ENCODE results near the gene SND1. TPM values are rescaled to one million over a fixed set of nuclear protein-coding genes. Genes with fewer than 3 reads are reported as not detected.
A peak's percentile ranks its signal among the peaks of the same experiment; 100 is the strongest.

The SND1 gene
- total RNA-seq, 1 donor from 2014 or later = 165 TPM

- peaks cover 5% of the 10 kb centered on the region for H3K36me3 Mint-ChIP-seq (ENCODE audit: unreplicated experiment)
- peaks cover 44% of the 10 kb centered on the region for H3K4me1 Mint-ChIP-seq (ENCODE audit: low read depth, unreplicated experiment)
- peak overlapping the region; percentile 63 for H3K4me3 Mint-ChIP-seq (ENCODE audit: unreplicated experiment)
- TF ChIP-seq CTCF (IDR thresholded peaks at IDR 0.05; ENCODE audit: partially characterized antibody, unreplicated experiment) = no peak
- DNase-seq = peak; percentile 76
- H3K27me3 Mint-ChIP-seq (ENCODE audit: unreplicated experiment) = peaks cover 32% of the 10 kb centered on the region
- H3K9me3 Mint-ChIP-seq (ENCODE audit: unreplicated experiment) = peaks cover 37% of the 10 kb centered on the region
- H3K27ac Mint-ChIP-seq (ENCODE audit: unreplicated experiment) = peak overlapping the region; percentile 86
Observed at GRCh38 chr7:128084896-128085608, 433.1 kb downstream of the SND1 start.

- Mint-ChIP-seq H3K9me3 (ENCODE audit: unreplicated experiment) (peaks cover 27% of the 10 kb centered on the region), H3K27ac (ENCODE audit: unreplicated experiment) (no peak overlapping the region), H3K4me1 (ENCODE audit: low read depth, unreplicated experiment) (peaks cover 16% of the 10 kb centered on the region), H3K36me3 (ENCODE audit: unreplicated experiment) (peaks cover 10% of the 10 kb centered on the region), H3K4me3 (ENCODE audit: unreplicated experiment) (no peak overlapping the region), H3K27me3 (ENCODE audit: unreplicated experiment) (peaks cover 12% of the 10 kb centered on the region)
- TF ChIP-seq CTCF (IDR thresholded peaks at IDR 0.05; ENCODE audit: partially characterized antibody, unreplicated experiment) = no peak
- no peak for DNase-seq
Observed at GRCh38 chr7:128090492-128090891, 438.5 kb downstream of the SND1 start.

GRCh38 chr7:128091106-128091505, 439.1 kb downstream of the SND1 start:
- peaks cover 10% of the 10 kb centered on the region for H3K36me3 Mint-ChIP-seq (ENCODE audit: unreplicated experiment)
- H3K9me3 Mint-ChIP-seq (ENCODE audit: unreplicated experiment) = peaks cover 23% of the 10 kb centered on the region
- no peak overlapping the region for H3K27ac Mint-ChIP-seq (ENCODE audit: unreplicated experiment)
- no peak overlapping the region for H3K4me3 Mint-ChIP-seq (ENCODE audit: unreplicated experiment)
- peaks cover 9% of the 10 kb centered on the region for H3K27me3 Mint-ChIP-seq (ENCODE audit: unreplicated experiment)
- no peak for TF ChIP-seq CTCF (IDR thresholded peaks at IDR 0.05; ENCODE audit: partially characterized antibody, unreplicated experiment)
- DNase-seq = no peak
- peaks cover 14% of the 10 kb centered on the region for H3K4me1 Mint-ChIP-seq (ENCODE audit: low read depth, unreplicated experiment)

- Mint-ChIP-seq H3K36me3 (ENCODE audit: unreplicated experiment) (peaks cover 6% of the 10 kb centered on the region), H3K27me3 (ENCODE audit: unreplicated experiment) (peaks cover 8% of the 10 kb centered on the region), H3K9me3 (ENCODE audit: unreplicated experiment) (peaks cover 19% of the 10 kb centered on the region), H3K4me3 (ENCODE audit: unreplicated experiment) (no peak overlapping the region), H3K27ac (ENCODE audit: unreplicated experiment) (no peak overlapping the region), H3K4me1 (ENCODE audit: low read depth, unreplicated experiment) (peaks cover 25% of the 10 kb centered on the region)
- TF ChIP-seq CTCF (IDR thresholded peaks at IDR 0.05; ENCODE audit: partially characterized antibody, unreplicated experiment) = no peak
- no peak for DNase-seq
Observed at GRCh38 chr7:128092221-128092620, 440.2 kb downstream of the SND1 start.
